Measurements from ENCODE around the gene MPZL3.

GRCh38 chr11:118283756-118284350, 31.7 kb upstream of the MPZL3 start:
- TF ChIP-seq POLR2A (IDR thresholded peaks at IDR 0.05) (no peak), CTCF (IDR thresholded peaks at IDR 0.05) (no peak)
